Measurements from ENCODE around the gene ATP8B3. TPM values are rescaled to one million over a fixed set of nuclear protein-coding genes. Genes with fewer than 3 reads are reported as not detected.

Gene ATP8B3
- polyA plus RNA-seq, 4 donors: 0.44 to 1.0 (median 0.74) TPM

- no peak for DNase-seq (ENCODE audit: low read depth in 4 of 4, low spot score in 3 of 4)
These were observed 25.6 kb upstream of the ATP8B3 start for GRCh38 chr19:1837625-1838105.

- DNase-seq (ENCODE audit: low read depth in 4 of 4, low spot score in 3 of 4): no peak
These were observed 25.1 kb upstream of the ATP8B3 start for GRCh38 chr19:1837222-1837565.

DNA sequence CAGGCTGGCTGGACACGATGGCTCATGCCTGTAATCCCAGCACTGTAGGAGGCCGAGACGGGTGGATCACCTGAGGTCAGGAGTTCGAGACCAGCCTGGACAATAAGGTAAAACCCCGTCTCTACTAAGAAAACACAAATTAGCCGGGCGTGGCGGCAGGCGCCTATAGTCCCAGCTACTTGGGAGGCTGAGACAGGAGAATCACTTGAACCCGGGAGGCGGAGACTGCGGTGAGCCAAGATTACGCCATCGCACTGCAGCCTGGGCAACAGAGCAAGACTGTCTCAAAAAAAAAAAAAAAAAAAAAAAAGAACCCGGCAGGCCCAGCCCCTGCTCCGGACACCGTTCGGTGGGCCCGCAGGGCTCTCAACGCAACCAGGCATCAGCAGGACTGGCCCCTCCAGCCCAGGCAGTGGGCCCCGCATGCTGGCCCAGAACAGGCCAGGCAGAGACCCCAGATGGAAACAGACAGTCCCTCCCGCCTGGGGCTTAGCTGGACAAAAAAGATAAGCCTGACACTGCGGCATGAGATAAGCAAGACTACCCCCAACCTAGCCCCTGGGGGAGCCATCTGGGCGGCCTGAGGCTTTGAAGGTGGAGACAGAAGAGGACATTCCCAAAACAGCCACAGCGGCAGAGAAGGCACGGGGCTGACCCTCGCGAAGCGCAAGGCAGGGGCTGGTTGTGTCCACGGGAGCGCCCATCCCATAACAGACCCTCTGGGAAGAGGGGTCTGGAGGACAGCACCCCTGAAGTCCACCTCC lies 24.6 kb upstream of the ATP8B3 start:
- no peak for DNase-seq (ENCODE audit: low read depth in 4 of 4, low spot score in 3 of 4)

GRCh38 chr19:1833540-1833939 lies 21.5 kb upstream of the ATP8B3 start:
- DNase-seq (ENCODE audit: low read depth in 4 of 4, low spot score in 3 of 4): no peak

- no peak for DNase-seq (ENCODE audit: low read depth in 4 of 4, low spot score in 3 of 4)
These were observed 20.1 kb upstream of the ATP8B3 start for GRCh38 chr19:1832046-1832663.

DNA sequence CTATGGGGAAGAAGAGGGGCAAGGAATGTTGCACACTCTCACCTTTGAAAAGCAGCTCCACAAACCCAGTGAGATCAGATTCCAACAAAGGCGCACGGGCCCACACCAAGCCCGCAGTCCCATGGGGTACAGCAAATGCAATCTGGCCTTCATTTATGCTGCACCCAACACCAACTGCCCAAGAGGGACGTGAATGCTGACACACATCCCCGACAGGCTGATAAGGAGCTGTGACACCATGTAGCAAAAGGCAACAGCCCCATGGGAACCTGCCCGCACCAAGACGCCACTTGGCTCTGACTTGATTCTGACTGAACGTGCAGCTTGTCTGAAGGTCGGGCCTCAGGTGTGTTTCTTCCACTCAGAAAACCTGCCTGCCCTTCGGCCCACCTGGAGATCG lies 18.9 kb upstream of the ATP8B3 start:
- no peak for DNase-seq (ENCODE audit: low read depth in 4 of 4, low spot score in 3 of 4)

GRCh38 chr19:1830568-1830967 lies 18.5 kb upstream of the ATP8B3 start:
- no peak for DNase-seq (ENCODE audit: low read depth in 4 of 4, low spot score in 3 of 4)

GRCh38 chr19:1829958-1830357 lies 17.9 kb upstream of the ATP8B3 start:
- no peak for DNase-seq (ENCODE audit: low read depth in 4 of 4, low spot score in 3 of 4)

DNA sequence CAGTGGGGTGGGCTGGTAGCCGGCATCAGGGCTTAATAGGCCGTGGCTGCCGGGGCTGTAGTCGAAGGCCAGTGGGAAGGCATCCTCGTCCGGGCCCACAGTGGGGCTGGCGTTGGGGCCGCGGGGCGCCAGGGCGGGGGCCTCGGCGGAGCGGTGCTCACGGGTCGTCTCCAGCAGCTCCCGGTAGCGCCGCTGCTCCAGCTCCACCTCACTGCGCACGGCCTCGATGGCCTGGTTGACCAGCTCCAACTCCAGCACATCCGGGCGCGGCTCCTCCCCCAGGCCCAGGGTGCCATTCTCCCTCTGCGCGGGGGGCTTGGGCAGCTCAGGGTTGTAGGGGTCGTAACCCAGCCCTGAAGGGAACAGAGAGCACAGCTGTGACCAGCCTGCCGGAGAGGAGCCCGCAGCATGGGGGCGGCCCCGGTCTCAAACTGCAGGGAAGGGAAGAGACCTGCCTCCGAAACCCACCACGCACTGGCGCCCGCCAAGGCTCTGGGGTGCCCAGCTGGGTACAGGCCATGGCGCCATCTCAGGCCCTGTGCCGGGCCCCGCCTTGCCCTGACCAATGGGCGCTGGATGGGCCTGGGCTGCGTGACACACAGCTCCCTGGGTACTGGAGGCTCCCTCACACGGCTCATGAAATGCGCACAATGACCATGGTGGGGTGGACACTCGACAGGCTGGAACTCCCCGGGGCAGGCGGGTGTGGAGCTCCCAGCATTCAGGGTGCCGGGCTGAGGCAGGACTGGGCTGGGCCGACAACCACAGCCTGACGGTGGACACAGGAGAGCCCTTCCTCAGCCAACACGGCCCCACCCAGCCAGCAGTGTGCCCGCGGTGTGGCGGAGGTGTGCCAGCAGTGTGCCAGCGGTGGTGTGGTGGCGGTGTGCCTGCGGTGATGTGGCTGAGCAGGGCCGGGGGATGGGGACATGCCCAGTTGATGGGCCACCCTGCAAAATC lies 16.5 kb upstream of the ATP8B3 start:
- no peak for DNase-seq (ENCODE audit: low read depth in 4 of 4, low spot score in 3 of 4)

- DNase-seq (ENCODE audit: low read depth in 4 of 4, low spot score in 3 of 4): no peak
These were observed 15.6 kb upstream of the ATP8B3 start for GRCh38 chr19:1827566-1828278.

GRCh38 chr19:1826557-1827521 lies 14.8 kb upstream of the ATP8B3 start:
- peak in 1 of 4 donors; percentile 69 for DNase-seq (ENCODE audit: low read depth in 4 of 4, low spot score in 3 of 4)

GRCh38 chr19:1825909-1826556 lies 14.0 kb upstream of the ATP8B3 start:
- peak; percentile 67 to 76 (median 70) for DNase-seq (ENCODE audit: low read depth in 4 of 4, low spot score in 3 of 4)

- no peak for DNase-seq (ENCODE audit: low read depth in 4 of 4, low spot score in 3 of 4)
These were observed 12.2 kb upstream of the ATP8B3 start for GRCh38 chr19:1824252-1824622.

DNA sequence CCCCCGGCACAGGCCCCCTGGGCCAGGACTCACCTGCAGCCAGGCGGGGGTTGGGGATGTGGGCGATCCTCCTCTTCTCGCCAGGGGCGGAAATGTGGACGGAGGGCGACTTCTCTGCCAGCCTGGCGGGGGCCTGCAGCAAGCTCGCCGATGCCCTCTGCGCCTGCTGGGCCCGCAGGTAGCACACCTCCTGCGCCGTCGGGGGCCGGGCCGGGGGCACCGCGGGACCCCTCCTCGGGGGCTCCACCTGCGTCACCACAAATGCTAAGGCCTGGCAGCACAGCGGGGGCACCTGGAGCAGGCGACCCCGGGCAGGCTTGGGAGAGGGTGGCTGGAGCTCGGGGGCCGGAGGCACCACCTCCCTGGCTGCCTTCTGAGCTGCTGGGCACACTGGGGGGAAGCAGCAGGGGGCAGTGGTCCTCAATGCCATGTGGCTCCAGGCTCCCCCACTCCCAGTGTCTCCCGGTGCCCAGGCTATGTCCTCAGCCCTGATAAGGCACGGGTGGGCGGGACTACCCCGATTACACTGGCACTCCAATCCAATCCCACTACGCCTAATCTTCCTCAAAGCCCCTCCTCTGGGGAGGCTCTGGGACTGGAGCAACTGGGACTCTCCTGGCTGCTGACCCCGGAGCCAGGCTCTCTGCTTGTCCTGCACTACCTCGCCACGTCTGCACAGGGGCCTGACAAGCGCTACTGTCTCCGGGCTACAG lies 11.6 kb upstream of the ATP8B3 start:
- no peak for DNase-seq (ENCODE audit: low read depth in 4 of 4, low spot score in 3 of 4)

DNA sequence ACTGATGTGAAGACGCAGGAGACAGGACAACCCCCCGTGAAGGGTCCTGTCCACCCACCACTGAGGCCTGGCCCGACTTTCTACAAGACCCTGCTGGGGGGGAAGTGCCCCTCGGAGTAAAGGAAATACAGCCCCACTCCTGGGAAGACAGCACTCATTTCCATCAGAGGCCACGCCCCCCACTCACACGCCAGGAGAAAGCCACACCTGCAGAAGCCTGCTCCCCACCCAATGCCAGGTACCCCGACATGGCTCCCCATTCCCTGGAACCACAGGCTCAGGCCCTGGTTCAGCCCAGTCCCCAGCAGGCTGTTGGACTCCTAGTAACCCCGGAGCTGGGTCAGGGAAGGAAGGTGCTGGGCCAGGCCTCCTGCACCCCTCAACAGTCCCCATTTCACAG lies 10.9 kb upstream of the ATP8B3 start:
- no peak for DNase-seq (ENCODE audit: low read depth in 4 of 4, low spot score in 3 of 4)

DNA sequence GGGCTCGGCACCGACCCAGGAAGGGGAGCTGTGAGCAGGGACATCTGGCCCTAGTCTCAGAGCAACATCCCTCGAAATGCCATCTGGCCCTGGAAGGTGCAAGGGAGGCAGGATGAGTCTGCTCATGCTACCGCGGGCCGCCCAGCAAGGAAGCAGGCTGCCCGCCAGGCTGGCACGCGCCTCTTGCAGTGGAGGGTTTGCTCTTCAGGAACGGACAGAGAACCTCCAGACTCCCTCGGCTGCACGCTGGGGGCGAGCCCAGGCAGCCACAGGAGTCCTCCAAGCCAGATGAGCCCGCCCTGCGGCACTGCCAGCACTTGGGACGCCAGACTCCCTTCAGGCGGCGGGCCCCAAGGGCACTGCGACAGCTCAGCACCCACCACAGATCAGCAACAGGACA lies 10.1 kb upstream of the ATP8B3 start:
- DNase-seq (ENCODE audit: low read depth in 4 of 4, low spot score in 3 of 4): no peak

- DNase-seq (ENCODE audit: low read depth in 4 of 4, low spot score in 3 of 4): no peak
These were observed 7.5 kb upstream of the ATP8B3 start for GRCh38 chr19:1819341-1820255.
